A549 (cell line): ENCODE measurements around the gene MAP2. TPM values are rescaled to one million over a fixed set of nuclear protein-coding genes. Genes with fewer than 3 reads are reported as not detected.
"Not testable (repeated sequence)": the region's sequence is repeated elsewhere in the genome, so short reads cannot be mapped to it uniquely, and the experiment has no call there.

Experiments used
- ATAC-seq, 2 experiments: fragments of 200-7000 bp in 1 of 2; fragments of >200 bp in 1 of 2; cut with Nextera tagmentation in 1 of 2; cut with Tn5 transposase in 1 of 2; 3 replicates each; pipeline versions ENCODE4 v1.8.0 to v1.9.1; 2018 to 2020; ENCODE audit warnings: mild to moderate bottlenecking in 1 of 2, moderate library complexity in 1 of 2
- CTCF ChIA-PET: fragments of 300-600 bp; sonication (Branson Sonifier 250); formaldehyde crosslinking; extraction: SDS; loops from one replicate; lab custom pipeline; 2021; ENCODE audit warnings: antibody characterized with exemption, inconsistent platforms; lab: Yijun Ruan, JAX
- POLR2A ChIA-PET: fragments of 350-600 bp; formaldehyde crosslinking; extraction: SDS; loops from one replicate; lab custom pipeline; 2021; ENCODE audit warnings: antibody characterized with exemption, inconsistent platforms; lab: Yijun Ruan, JAX
- DNase-seq, 2 experiments: peaks; one replicate each; pipeline versions ENCODE4 v3.0.0 to v3.0.0-alpha.2; 2011 to 2016; ENCODE audit warnings: low read depth in 1 of 2, low spot score in 1 of 2
- FAIRE-seq: peaks from 2 replicates; lab custom pipeline; 2011; peaks lifted over from hg19 to GRCh38; lab: Jason Lieb, UNC
- H3K27ac ChIP-seq, 2 experiments: fragments of >200 bp; sonication (Bioruptor Twin); formaldehyde crosslinking; 3 replicates each; pipeline ENCODE4 v1.5.1; 2016 to 2017
- H3K4me1 ChIP-seq: fragments of >200 bp; sonication (Bioruptor Twin); formaldehyde crosslinking; 3 replicates; pipeline ENCODE4 v1.6.1; 2016
- H3K4me2 ChIP-seq: fragments of >200 bp; sonication (Bioruptor Twin); formaldehyde crosslinking; 3 replicates; pipeline ENCODE4 v1.6.1; 2016
- H3K4me3 ChIP-seq: fragments of >200 bp; sonication (Bioruptor Twin); formaldehyde crosslinking; 3 replicates; pipeline ENCODE4 v1.5.1; 2016
- H3K9me3 ChIP-seq: fragments of >200 bp; sonication (Bioruptor Twin); formaldehyde crosslinking; 3 replicates; pipeline ENCODE4 v1.6.1; 2016
- BHLHE40 ChIP-seq: IDR thresholded peaks from 2 replicates; pipeline ENCODE4 v1.6.1; 2012; ENCODE audit warnings: low read depth, low read length, inconsistent platforms
- CBX2 ChIP-seq: fragments of 200-600 bp; sonication (generic); IDR thresholded peaks from 2 replicates; pipeline ENCODE4 v1.6.1; 2016; ENCODE audit warnings: low read depth, mild to moderate bottlenecking, borderline replicate concordance
- CEBPB ChIP-seq, 2 experiments: fragments of >200 bp in 1 of 2; sonication (Bioruptor Twin) in 1 of 2; formaldehyde crosslinking in 1 of 2; IDR thresholded peaks; 2 replicates each; pipeline ENCODE4 v1.6.1; 2012 to 2016
- CTCF ChIP-seq: fragments of >200 bp; sonication (Bioruptor Twin); formaldehyde crosslinking; IDR thresholded peaks from 3 replicates; pipeline ENCODE4 v1.5.1; 2016
- E2F6 ChIP-seq: IDR thresholded peaks from 2 replicates; pipeline ENCODE4 v1.6.1; 2012; ENCODE audit warnings: low read depth, borderline replicate concordance
- EP300 ChIP-seq, 2 experiments: fragments of >200 bp; sonication (Bioruptor Twin); formaldehyde crosslinking; IDR thresholded peaks; 2 replicates in 1 of 2; 3 replicates in 1 of 2; pipeline ENCODE4 v1.6.1; 2016 to 2017
- FOXS1 ChIP-seq: fragments of 250-450 bp; sonication (Bioruptor Pico); IDR thresholded peaks from 2 replicates; pipeline ENCODE4 v1.5.0; 2020; ENCODE audit warnings: mild to moderate bottlenecking, moderate library complexity
- GATA3 ChIP-seq: IDR thresholded peaks from 2 replicates; pipeline ENCODE4 v1.6.1; 2012; ENCODE audit warnings: borderline replicate concordance
- HDAC2 ChIP-seq: fragments of 200-600 bp; sonication (generic); IDR thresholded peaks from 2 replicates; pipeline ENCODE4 v1.6.1; 2016
- HES2 ChIP-seq: fragments of >200 bp; sonication (Bioruptor Twin); formaldehyde crosslinking; IDR thresholded peaks from 2 replicates; pipeline ENCODE4 v1.6.1; 2016
- HOXB13 ChIP-seq: fragments of 250-450 bp; sonication (Bioruptor Pico); IDR thresholded peaks from 2 replicates; pipeline ENCODE4 v1.5.0; 2020; ENCODE audit warnings: low read depth, mild to moderate bottlenecking, moderate library complexity
- PBX3 ChIP-seq: IDR thresholded peaks from 2 replicates; pipeline ENCODE4 v1.6.1; 2012
- RARB ChIP-seq: fragments of 250-450 bp; sonication (Bioruptor Pico); IDR thresholded peaks from 2 replicates; pipeline ENCODE4 v1.8.0; 2021; ENCODE audit warnings: mild to moderate bottlenecking, moderate library complexity
- RNF2 ChIP-seq: fragments of 200-600 bp; sonication (generic); IDR thresholded peaks from 2 replicates; pipeline ENCODE4 v1.6.1; 2016; ENCODE audit warnings: low read depth, mild to moderate bottlenecking, antibody characterized with exemption, moderate library complexity, borderline replicate concordance
- USF2 ChIP-seq: fragments of 450-650 bp; IDR thresholded peaks from 2 replicates; pipeline ENCODE4 v1.6.1; 2014; ENCODE audit warnings: antibody characterized with exemption
- ZFP36 ChIP-seq: fragments of 450-650 bp; IDR thresholded peaks from 2 replicates; pipeline ENCODE4 v1.6.1; 2014; ENCODE audit warnings: borderline replicate concordance; ENCODE audit not compliant: partially characterized antibody
- ZSCAN20 ChIP-seq: fragments of 250-450 bp; sonication (Bioruptor Pico); IDR thresholded peaks from 2 replicates; pipeline ENCODE4 v1.8.0; 2022; ENCODE audit warnings: mild to moderate bottlenecking, moderate library complexity
- WGBS: methylation state at CpG from one replicate; pipeline ENCODE4 v1.1.6; 2017; ENCODE audit errors: missing lambda C conversion rate; 5-methylcytosine and 5-hydroxymethylcytosine counted together
- polyA plus RNA-seq, 4 experiments: library from polyadenylated mRNA; depleted of rRNA in 3 of 4; stranded (reverse); fragments of >200 nt; fragmentation: RNase III in 1 of 4; extraction: RNeasy Plus Mini Kit Qiagen cat#74134 plus additional on column Dnase treatment in 1 of 4; gene quantifications; 2 replicates in 3 of 4; 3 replicates in 1 of 4; pipeline ENCODE4 v1.2.3, GENCODE V29; 2011 to 2017
- TF ChIP-seq, protein P1 (sequence below): fragments of 250-450 bp; sonication (Bioruptor Pico); IDR thresholded peaks from 2 replicates; pipeline ENCODE4 v1.5.0; 2021; ENCODE audit warnings: mild to moderate bottlenecking, moderate library complexity, borderline replicate concordance

The MAP2 gene
- polyA plus RNA-seq, 2 of the 4 experiments (the other 2 are of a cell fraction): 0.53 to 1.8 TPM

GRCh38 chr2:209593930-209594329 lies 170.1 kb downstream of the MAP2 start:
- Histone ChIP-seq H3K4me3 (no peak overlapping the region), H3K4me2 (no peak overlapping the region), H3K9me3 (no peaks in the 10 kb centered on the region), H3K4me1 (no peaks in the 10 kb centered on the region), H3K27ac (no peak overlapping the region)
- DNase-seq (no peak), FAIRE-seq (no peak), ATAC-seq (no peak)
- POLR2A ChIA-PET: no interaction called here
- WGBS: 72% methylated on average over 6 of the region's 6 CpGs
- no peak for TF ChIP-seq CEBPB (IDR thresholded peaks at IDR 0.05)
- no peak for TF ChIP-seq RNF2
- no peak for TF ChIP-seq HDAC2
- TF ChIP-seq, protein P1, sequence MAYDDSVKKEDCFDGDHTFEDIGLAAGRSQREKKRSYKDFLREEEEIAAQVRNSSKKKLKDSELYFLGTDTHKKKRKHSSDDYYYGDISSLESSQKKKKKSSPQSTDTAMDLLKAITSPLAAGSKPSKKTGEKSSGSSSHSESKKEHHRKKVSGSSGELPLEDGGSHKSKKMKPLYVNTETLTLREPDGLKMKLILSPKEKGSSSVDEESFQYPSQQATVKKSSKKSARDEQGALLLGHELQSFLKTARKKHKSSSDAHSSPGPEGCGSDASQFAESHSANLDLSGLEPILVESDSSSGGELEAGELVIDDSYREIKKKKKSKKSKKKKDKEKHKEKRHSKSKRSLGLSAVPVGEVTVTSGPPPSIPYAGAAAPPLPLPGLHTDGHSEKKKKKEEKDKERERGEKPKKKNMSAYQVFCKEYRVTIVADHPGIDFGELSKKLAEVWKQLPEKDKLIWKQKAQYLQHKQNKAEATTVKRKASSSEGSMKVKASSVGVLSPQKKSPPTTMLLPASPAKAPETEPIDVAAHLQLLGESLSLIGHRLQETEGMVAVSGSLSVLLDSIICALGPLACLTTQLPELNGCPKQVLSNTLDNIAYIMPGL: no peak
- TF ChIP-seq HES2: no peak
- no peak for TF ChIP-seq FOXS1 (CRISPR knock-in tag)
- no peak for TF ChIP-seq USF2
- TF ChIP-seq ZSCAN20: no peak
- no peak for TF ChIP-seq EP300 (IDR thresholded peaks at IDR 0.05)
- no peak for TF ChIP-seq BHLHE40
- no peak for TF ChIP-seq HOXB13 (CRISPR knock-in tag)
- no peak for TF ChIP-seq GATA3
- TF ChIP-seq RARB (CRISPR knock-in tag): no peak
- no peak for TF ChIP-seq E2F6
- CTCF ChIA-PET: no interaction called here

- Histone ChIP-seq H3K27ac (no peak overlapping the region), H3K4me2 (no peak overlapping the region), H3K4me1 (no peaks in the 10 kb centered on the region), H3K4me3 (no peak overlapping the region), H3K9me3 (no peaks in the 10 kb centered on the region)
- 36% methylated on average over 4 of the region's 4 CpGs for WGBS
- CTCF ChIA-PET: interaction anchor here (0.9 kb wide), 1 partner anchor 369 kb away, joined by 3 read pairs; no protein-coding TSS in a partner anchor
- POLR2A ChIA-PET: no interaction called here
- ATAC-seq (no peak), FAIRE-seq (no peak), DNase-seq (no peak)
- TF ChIP-seq ZFP36 (no peak), CTCF (no peak), PBX3 (no peak), CBX2 (no peak)
- TF ChIP-seq, protein P1: no peak
These were observed 172.4 kb downstream of the MAP2 start for GRCh38 chr2:209596262-209596661.

GRCh38 chr2:209598227-209598626 lies 174.4 kb downstream of the MAP2 start:
- H3K27ac ChIP-seq, FAIRE-seq, ATAC-seq, H3K9me3 ChIP-seq, H3K4me3 ChIP-seq, POLR2A ChIA-PET, H3K4me1 ChIP-seq, DNase-seq, CTCF ChIA-PET, H3K4me2 ChIP-seq: not testable (repeated sequence)
- 64% methylated on average over 6 of the region's 6 CpGs for WGBS
